WTC11 (cell line): ENCODE results near the gene HOXD8.

Experiments used
- ATF6 ChIP-seq: sonication (generic); formaldehyde crosslinking; IDR thresholded peaks from 2 replicates; pipeline ENCODE4 v1.8.1; 2023; ENCODE audit warnings: mild to moderate bottlenecking, missing genetic modification reagents
- CBFB ChIP-seq: sonication (generic); formaldehyde crosslinking; IDR thresholded peaks from 2 replicates; pipeline ENCODE4 v1.8.1; 2022; ENCODE audit warnings: mild to moderate bottlenecking, low read depth, missing genetic modification reagents
- IRF1 ChIP-seq: sonication (generic); formaldehyde crosslinking; IDR thresholded peaks from 2 replicates; pipeline ENCODE4 v1.8.0; 2023; ENCODE audit warnings: missing genetic modification reagents
- JUN ChIP-seq: sonication (generic); formaldehyde crosslinking; IDR thresholded peaks from 2 replicates; pipeline ENCODE4 v1.8.0; 2023; ENCODE audit warnings: mild to moderate bottlenecking, missing genetic modification reagents
- MYBL2 ChIP-seq: sonication (generic); formaldehyde crosslinking; IDR thresholded peaks from 2 replicates; pipeline ENCODE4 v1.8.1; 2023; ENCODE audit warnings: mild to moderate bottlenecking, moderate library complexity, missing genetic modification reagents
- STAT6 ChIP-seq: sonication (generic); formaldehyde crosslinking; conservative IDR thresholded peaks from 2 replicates; pipeline ENCODE4 v1.8.1; 2023; ENCODE audit warnings: mild to moderate bottlenecking, low read depth, missing genetic modification reagents, moderate library complexity
- TP53 ChIP-seq: sonication (generic); formaldehyde crosslinking; IDR thresholded peaks from 2 replicates; pipeline ENCODE4 v1.8.1; 2023; ENCODE audit warnings: mild to moderate bottlenecking, missing genetic modification reagents
- ZNF317 ChIP-seq: sonication (generic); formaldehyde crosslinking; IDR thresholded peaks from 2 replicates; pipeline ENCODE4 v1.8.1; 2023; ENCODE audit warnings: low read depth, mild to moderate bottlenecking, moderate library complexity, missing genetic modification reagents, borderline replicate concordance
- TF ChIP-seq, protein P1 (sequence below): fragments of 200-600 bp; IDR thresholded peaks from 2 replicates; pipeline ENCODE4 v1.8.0; 2022; ENCODE audit warnings: antibody characterized with exemption

GRCh38 chr2:176117162-176117822 is 12.2 kb upstream of the HOXD8 start:
- TF ChIP-seq, protein P1, sequence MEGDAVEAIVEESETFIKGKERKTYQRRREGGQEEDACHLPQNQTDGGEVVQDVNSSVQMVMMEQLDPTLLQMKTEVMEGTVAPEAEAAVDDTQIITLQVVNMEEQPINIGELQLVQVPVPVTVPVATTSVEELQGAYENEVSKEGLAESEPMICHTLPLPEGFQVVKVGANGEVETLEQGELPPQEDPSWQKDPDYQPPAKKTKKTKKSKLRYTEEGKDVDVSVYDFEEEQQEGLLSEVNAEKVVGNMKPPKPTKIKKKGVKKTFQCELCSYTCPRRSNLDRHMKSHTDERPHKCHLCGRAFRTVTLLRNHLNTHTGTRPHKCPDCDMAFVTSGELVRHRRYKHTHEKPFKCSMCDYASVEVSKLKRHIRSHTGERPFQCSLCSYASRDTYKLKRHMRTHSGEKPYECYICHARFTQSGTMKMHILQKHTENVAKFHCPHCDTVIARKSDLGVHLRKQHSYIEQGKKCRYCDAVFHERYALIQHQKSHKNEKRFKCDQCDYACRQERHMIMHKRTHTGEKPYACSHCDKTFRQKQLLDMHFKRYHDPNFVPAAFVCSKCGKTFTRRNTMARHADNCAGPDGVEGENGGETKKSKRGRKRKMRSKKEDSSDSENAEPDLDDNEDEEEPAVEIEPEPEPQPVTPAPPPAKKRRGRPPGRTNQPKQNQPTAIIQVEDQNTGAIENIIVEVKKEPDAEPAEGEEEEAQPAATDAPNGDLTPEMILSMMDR, result no peak
- TF ChIP-seq MYBL2 (CRISPR knock-in tag) (no peak), STAT6 (no peak), JUN (CRISPR knock-in tag) (no peak), CBFB (no peak), TP53 (CRISPR knock-in tag) (no peak), ATF6 (CRISPR knock-in tag) (no peak), ZNF317 (CRISPR knock-in tag) (no peak), IRF1 (CRISPR knock-in tag) (no peak)
